HG03103 (cell line): Measurements from ENCODE around the gene CCDC174.

Source experiments
- ATAC-seq: cut with Tn5 transposase; IDR thresholded peaks from one replicate; pipeline ENCODE4 v1.9.1; 2021; ENCODE audit warnings: low read depth; ENCODE audit not compliant: unreplicated experiment

Gene CCDC174

DNA sequence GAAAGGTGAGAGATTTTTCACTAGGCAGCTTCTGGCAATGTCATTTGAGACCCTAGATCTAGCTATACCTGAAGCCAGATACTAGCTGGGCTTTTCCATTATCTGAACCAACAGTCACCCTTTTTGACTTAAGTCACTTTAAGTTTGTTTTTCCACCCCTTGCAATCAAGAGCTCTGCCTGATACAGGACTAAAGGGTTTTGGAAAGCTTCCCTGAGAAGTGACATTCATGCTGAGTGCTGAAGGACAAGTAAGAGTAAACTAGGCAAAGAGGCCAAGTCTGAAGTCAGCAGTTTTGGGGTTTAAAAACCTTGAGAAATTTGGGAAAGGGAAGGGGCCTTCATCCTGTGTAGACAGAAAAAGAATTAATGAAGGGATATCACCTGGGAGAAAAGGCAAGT, 27.1 kb upstream of the CCDC174 start:
- ATAC-seq: no peak

DNA sequence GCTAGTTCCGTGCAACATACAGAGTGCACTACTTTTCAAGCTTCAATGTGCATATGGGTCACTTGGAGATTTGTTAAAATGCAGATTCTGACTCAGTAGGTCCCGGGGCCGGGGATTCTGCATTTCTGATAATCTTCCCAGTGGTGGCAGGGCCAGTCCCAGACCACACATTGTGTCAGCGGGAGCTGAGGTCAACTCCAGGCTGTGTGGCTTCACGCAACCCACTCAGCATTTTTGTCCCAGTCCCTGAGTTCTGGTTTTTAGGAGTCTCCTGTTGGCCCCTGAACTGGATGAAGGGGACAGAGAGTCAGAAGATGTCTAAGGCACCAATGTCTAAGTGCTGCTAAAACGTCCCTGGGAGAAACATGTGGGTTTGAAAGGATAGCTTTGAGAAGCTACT, 26.1 kb upstream of the CCDC174 start:
- ATAC-seq: no peak

DNA sequence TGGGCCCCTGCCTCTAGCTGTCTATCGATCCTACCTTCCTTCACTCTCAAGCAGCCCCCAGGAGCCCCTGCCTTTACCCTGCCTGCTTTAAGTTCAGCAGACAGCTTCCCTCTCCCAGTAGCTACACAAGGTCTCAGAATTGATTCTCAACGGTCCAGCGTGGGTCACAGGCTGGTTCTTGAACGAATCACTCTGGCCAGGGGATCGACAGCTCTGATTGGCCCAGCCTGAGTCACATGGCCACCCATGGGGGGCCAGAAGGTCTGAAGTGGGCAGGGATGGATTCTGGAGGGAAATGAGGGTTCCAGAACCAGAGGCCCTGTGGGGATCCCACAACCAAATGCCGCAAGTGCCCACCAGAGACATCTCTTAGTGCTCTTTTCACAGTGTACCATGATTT, 23.7 kb upstream of the CCDC174 start:
- no peak for ATAC-seq

- no peak for ATAC-seq
Measured at GRCh38 chr3:14628406-14628805, 23.2 kb upstream of the CCDC174 start.

DNA sequence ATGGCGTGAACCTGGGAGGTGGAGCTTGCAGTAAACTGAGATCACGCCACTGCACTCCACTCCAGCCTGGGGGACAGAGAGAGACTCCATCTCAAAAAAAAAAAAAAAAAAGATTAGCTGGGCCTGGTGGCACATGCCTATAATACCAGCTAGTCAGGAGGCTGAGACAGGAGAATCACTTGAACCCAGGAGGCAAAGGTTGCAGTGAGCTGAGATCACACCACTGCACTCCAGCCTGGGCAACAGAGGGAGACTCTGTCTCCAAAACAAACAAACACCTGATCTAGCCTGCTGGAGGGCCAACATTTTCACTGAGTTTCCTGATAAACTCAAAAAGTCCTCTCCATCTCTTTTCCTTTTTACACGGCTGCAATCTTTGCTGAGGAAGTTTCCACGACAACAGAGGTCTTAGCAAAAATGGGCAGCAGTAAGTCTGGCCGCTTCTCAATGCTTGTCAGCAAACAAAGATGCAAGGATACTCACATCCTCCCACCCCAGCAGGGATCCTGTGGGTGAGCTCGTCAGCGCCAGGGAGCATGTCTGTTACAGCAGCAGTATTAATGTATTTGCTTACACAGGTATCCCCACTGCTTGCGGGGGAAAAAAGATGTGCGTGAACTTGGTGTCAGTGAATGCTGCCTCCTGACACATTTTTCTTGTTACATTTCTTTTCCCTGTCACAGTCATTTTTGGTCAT, 21.0 kb upstream of the CCDC174 start:
- no peak for ATAC-seq

DNA sequence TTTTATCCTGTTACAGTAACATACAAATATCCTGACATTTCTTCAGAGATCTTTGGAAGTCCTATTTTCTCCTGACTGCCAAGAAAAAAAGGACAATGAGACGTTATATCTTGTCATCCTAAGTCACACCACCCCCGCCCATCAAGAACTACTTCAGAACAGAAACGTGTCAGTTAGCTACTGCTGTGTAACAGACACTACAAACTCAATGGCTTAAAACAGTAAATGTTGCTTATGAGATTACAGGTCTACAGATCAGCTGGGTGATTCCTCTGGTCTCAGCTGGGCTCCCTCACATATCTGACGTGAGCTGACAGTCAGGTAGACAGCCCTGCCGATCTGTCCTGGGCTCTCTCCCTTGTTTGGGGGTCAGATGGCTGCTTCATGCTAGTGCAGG, 20.5 kb upstream of the CCDC174 start:
- no peak for ATAC-seq

DNA sequence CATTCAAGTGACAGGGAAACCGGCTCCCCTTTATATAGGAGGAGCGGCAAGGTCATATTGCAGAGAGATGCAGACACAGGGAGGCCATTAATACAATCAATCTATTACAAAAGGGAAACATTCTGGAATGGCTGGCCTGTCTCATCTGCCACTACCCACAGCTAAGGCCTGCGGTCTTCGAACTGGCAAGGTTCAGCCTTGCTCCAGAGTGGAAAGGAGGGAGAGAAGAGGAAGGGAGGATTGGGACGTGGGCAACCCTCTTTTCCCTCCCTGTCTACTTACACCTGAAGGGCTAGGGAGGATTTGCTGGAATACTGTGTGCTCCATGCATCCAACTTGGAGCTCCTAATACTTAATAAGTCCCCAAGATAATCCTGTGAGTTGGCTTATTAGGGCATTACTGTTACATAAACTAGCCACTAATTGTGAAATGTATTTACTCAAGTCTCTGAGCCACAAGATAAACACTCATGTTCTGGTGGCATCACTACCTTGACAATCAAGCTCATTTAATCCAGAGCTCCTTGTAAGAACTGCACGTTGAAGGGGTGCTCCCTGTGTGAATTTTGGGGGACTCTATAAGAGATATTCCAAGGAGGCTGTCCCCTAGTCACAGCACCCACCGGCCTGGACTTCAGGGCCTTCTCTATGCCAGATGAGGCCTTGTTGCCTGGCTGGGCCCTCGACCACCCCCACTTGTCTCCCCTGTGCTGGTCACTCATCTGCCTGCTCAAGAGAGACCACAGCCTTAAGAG, 19.7 kb upstream of the CCDC174 start:
- ATAC-seq: no peak

GRCh38 chr3:14632442-14632930, 19.1 kb upstream of the CCDC174 start:
- no peak for ATAC-seq

- ATAC-seq: no peak
Measured at GRCh38 chr3:14633417-14633816, 18.1 kb upstream of the CCDC174 start.

DNA sequence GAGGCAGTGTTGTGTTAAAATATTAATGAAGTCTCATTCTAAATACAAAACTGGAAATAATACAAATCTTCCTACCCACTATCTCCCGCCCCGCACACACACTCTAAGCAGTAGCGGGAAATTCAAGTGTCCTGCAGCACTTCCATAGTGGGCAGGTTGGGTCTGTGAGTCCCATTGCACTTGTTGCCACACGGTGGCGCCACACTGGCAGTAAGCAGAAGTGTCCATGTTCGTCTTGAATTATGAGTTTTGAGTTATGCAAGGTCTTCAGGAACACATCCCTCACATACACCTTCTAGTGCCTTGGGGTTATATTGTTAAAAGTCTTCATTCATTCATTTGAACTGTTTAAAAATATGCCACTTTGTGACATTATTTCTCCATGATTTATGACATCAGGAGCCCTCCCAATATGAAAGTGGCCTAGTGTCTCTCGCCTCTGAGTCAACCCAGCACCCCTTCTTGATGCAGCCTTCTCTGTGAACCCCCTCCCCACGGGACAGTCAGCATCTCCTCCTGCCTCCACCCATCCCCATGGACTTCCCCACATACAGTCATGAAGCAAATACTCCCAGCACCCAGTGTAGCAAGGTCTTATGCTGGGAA, 17.6 kb upstream of the CCDC174 start:
- ATAC-seq: no peak

GRCh38 chr3:14634763-14635400, 16.7 kb upstream of the CCDC174 start:
- no peak for ATAC-seq

- no peak for ATAC-seq
Measured at GRCh38 chr3:14636496-14637087, 15.0 kb upstream of the CCDC174 start.

- ATAC-seq: no peak
Measured at GRCh38 chr3:14640157-14640562, 11.4 kb upstream of the CCDC174 start.

- no peak for ATAC-seq
Measured at GRCh38 chr3:14640734-14641133, 10.8 kb upstream of the CCDC174 start.

DNA sequence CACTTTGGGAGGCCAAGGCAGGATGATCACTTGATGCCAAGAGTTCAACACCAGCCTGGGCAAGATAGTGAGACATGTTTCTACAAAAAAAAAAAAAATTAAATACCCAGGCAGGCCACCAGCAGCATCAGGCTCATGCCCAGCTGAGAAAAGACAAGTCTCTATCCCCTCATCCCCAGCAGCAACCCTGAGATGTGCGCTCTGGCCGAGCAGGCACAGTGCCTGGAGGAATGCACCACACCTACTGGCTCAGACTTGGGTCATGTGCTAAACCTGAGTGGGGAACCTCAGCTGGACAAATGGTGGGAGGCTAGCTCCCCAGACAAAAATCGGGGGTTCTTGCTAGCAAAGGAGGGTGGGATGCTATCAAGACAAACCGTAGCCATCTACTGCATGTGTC, 10.2 kb upstream of the CCDC174 start:
- no peak for ATAC-seq

DNA sequence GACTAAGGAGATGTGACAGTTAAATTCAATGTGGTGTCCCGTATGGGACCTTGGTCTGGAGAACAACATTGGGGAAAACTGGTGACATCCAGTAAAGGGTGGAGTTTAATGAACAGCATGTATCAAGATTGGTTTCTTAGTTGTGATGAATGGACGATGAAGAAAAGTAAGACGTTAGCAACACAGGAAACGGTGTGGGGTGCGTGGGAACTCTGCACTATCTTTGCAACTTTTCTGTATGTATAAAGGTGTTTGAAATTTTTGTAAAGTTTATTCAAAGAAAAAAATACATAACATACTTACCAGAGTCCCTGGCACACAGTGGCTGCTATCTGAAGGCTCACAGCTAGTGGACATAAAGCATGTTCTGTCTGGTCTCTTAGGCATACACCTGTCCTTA, 6.1 kb upstream of the CCDC174 start:
- ATAC-seq: no peak

GRCh38 chr3:14646131-14646573, 5.4 kb upstream of the CCDC174 start:
- no peak for ATAC-seq

DNA sequence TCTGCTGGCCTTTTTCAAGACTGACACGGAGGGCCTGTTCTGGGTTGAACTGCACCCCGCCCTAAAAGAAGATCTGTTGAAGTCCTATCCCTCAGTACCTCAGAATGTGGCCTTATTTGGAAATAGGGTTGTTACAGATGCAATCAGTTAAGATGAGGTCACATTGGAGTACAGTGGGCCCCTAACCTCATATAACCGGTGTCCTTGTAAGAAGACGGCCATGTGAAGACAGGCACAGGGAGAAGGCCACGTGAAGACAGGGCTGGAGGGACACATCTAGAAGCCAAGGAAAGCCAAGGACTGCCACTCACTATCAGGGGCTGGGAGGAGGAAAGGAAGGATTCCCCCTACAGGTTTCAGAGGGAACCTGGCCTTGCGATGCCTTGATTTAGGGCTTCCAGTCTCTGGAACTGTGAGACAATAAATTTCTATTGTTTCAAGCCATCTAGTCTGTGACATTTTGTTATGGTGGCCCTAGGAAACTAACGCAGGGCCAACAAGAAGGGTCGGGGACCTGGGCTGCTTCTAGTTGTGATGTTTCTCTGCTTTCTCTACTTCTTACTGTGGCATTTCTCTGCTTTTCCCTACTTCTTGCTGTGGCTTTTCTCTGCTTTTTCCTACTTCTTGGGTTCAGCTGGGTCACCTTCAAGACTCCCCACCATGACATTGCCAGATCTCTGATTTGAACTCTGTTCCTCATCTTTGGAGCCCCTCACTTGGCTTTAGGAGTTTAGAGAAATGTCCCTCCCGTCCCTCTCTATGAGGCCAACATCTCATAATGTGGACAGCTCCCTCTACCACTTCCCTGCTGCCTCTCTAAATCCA, 4.8 kb upstream of the CCDC174 start:
- ATAC-seq: no peak

DNA sequence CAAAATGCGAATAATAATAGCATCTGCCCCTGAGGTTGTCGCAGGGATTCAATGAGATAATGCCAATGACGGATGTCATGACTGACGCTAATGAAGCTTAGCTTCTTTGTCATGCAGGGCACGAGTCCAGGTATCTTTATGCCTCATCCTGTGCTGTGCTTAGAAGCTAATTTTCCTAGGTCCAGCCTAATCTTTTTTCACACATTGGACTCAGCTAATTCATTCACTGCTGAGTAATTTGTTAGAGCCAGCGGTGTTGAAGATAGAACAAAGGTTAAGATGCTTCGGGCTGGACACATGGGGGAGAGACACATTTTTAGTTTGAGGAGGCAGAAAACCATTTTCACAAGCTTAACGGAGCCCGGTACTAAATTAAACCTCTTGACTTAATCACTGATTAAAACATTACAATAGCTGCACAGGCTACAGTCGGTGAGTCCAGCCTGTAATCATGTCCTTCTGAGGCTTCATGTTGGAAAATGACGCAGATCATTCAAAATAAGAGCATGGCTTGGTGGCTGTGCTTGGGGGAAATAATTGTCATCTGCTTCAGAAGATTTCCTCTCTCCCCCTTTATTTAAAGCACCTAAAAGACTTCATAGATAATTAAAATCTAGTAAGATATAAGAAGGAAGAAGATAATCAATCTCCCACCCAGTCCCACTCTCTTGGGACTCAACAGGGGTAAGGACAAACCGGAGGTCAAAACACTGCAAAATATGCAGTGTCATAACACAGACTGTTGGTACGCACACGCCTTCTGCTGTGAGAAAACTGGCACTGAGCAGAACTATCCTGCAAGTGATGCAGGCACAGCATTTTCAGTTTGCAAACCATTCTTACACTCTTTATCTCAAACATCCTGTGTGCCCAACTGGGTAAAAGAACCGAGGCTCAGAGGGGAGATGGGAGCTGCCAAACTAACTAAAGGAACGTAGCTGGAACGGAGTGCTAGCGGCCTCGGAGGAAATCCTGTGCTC, 3.3 kb upstream of the CCDC174 start:
- ATAC-seq: no peak
